Stimulated activated naive B cell treated with anti-CD40 and anti-IgM and Interleukin-4, amounts not matched to agents 10 μg/mL and 1 μg/mL and 100 μg/mL, for 72 hours (primary cell): ENCODE data around the gene CTNNA1.
A peak's percentile ranks its signal among the peaks of the same experiment; 100 is the strongest.
"Not testable (repeated sequence)": the region's sequence is repeated elsewhere in the genome, so short reads cannot be mapped to it uniquely, and the experiment has no call there.

ENCODE experiments used
- ATAC-seq, 2 donors: fragments of 150-1000 bp; cut with Tn5 transposase; replicated peaks; 2 replicates each; pipeline ENCODE4 v1.10.0; 2021; ENCODE audit warnings: moderate library complexity in 1 of 2
- DNase-seq: peaks from one replicate; pipeline ENCODE4 v3.0.0; 2021
- H3K27ac Mint-ChIP-seq: one replicate; pipeline ENCODE4 v1.8.0; 2022; ENCODE audit warnings: mild to moderate bottlenecking, mixed read lengths
- H3K27me3 Mint-ChIP-seq, 2 donors: one replicate each; pipeline ENCODE4 v1.8.0; 2022; ENCODE audit warnings: mixed read lengths in 2 of 2
- H3K36me3 Mint-ChIP-seq, 2 donors: one replicate each; pipeline ENCODE4 v1.8.0; 2022; ENCODE audit warnings: mixed read lengths in 2 of 2, mild to moderate bottlenecking in 1 of 2
- H3K4me1 Mint-ChIP-seq, 2 donors: one replicate each; pipeline ENCODE4 v1.8.0; 2022; ENCODE audit warnings: mixed read lengths in 2 of 2, mild to moderate bottlenecking in 1 of 2
- H3K4me3 Mint-ChIP-seq, 2 donors: one replicate each; pipeline ENCODE4 v1.8.0; 2022; ENCODE audit warnings: mild to moderate bottlenecking in 2 of 2, mixed read lengths in 2 of 2, moderate library complexity in 1 of 2
- H3K9me3 Mint-ChIP-seq, 2 donors: one replicate each; pipeline ENCODE4 v1.8.0; 2022; ENCODE audit warnings: mixed read lengths in 2 of 2, mild to moderate bottlenecking in 1 of 2

Gene CTNNA1

DNA sequence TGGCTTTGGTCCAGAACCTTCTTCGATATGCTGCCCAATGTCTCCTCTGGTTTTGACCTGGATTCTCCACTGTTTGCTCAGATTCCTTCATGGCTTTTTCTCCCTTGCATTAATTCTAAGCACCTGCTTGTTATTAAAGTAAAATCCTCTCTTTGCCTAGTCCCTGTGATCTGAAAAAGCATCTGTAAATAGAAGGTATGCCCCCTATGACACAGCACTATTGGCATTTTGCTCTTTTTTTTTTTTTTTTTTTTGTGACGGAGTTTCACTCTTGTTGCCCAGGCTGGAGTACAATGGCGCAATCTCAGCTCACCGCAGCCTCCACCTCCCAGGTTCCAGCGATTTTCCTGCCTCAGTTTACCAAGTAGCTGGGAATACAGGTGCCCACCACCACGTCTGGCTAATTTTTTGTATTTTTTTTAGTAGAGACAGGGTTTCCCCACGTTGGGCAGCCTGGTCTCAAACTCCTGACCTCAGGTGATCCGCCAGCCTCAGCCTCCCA lies 37.2 kb upstream of the CTNNA1 start:
- H3K4me1 Mint-ChIP-seq, DNase-seq, H3K27ac Mint-ChIP-seq, H3K9me3 Mint-ChIP-seq, H3K36me3 Mint-ChIP-seq, H3K4me3 Mint-ChIP-seq, ATAC-seq: not testable (repeated sequence)
- peaks cover 10 to 23% of the 10 kb centered on the region in 2 donors for H3K27me3 Mint-ChIP-seq

DNA sequence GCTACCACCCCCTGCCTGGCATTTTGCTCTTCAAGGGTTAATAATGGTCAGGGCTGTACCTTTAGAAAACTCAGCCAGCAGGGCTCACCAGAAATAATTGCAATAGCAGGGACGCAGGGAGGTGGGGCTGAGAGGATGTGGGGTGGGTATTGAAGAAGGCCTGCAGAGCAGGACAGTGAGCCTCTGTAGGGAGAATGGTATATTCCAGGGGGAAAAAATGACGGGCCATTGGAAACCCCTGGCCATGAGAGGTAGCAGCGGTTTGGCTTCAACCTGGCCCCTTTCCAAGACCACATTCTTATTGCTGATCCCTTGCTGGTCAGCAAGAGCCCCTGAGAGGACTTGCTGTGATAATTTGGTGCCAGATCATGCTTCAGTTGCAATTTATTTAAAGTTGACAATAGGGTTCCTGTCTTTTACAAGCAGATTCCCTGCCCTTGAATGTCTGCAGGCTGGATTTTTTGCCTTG lies 36.7 kb upstream of the CTNNA1 start:
- peaks cover 10 to 26% of the 10 kb centered on the region in 2 donors for H3K27me3 Mint-ChIP-seq
- peaks cover 0 to 7% of the 10 kb centered on the region in 2 donors for H3K4me1 Mint-ChIP-seq
- no peaks in the 10 kb centered on the region for H3K9me3 Mint-ChIP-seq
- DNase-seq = no peak
- H3K27ac Mint-ChIP-seq = no peak overlapping the region
- H3K36me3 Mint-ChIP-seq = no peaks in the 10 kb centered on the region
- no peak for ATAC-seq
- H3K4me3 Mint-ChIP-seq = no peak overlapping the region

DNA sequence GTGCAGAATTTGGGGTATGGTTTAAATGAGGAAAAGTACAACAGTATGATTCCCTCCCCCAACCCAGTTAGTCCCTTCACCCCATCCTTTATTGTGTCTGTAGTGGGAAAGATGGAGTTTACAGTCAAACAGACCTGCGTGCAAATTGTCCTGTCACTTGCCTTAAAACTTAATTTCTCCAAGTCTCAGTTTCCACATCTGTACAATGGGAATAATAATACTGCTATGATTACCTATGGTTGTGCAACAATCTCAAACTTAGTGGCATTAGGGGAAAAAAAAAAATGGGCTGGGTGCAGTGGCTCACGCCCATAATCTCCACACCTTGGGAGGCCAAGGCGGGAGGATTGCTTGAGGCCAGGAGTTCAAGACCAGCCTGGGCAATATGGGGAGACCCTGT lies 35.8 kb upstream of the CTNNA1 start:
- no peak overlapping the region for H3K27ac Mint-ChIP-seq
- no peak overlapping the region for H3K4me3 Mint-ChIP-seq
- H3K9me3 Mint-ChIP-seq = no peaks in the 10 kb centered on the region
- H3K4me1 Mint-ChIP-seq = peaks cover 0 to 7% of the 10 kb centered on the region in 2 donors
- ATAC-seq (no peak), DNase-seq (no peak)
- no peaks in the 10 kb centered on the region for H3K36me3 Mint-ChIP-seq
- H3K27me3 Mint-ChIP-seq = peaks cover 12 to 26% of the 10 kb centered on the region in 2 donors

DNA sequence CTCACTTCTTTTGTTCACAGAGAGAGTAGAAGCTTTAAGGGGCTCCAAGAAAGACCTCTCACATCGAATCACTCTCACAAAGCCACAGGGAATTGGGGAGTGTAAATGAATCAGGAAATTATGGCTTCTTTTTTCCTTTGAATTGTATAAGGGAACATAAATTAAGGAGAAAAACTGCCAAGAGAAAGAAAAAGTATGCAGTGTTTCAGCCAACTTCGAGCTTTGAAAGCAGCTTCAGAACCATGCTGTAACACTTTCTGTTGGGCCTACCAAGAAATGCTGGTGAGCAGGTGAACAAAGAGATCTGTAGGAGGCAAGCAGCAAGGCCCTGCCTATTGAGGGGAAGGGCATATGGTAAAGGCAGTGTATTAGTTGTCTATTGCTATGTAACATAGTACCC lies 33.4 kb upstream of the CTNNA1 start:
- Mint-ChIP-seq H3K36me3 (no peaks in the 10 kb centered on the region), H3K27ac (no peak overlapping the region), H3K4me3 (no peak overlapping the region), H3K27me3 (peaks cover 18 to 27% of the 10 kb centered on the region in 2 donors), H3K4me1 (peaks cover 0 to 2% of the 10 kb centered on the region in 2 donors), H3K9me3 (no peaks in the 10 kb centered on the region)
- ATAC-seq (no peak), DNase-seq (no peak)

DNA sequence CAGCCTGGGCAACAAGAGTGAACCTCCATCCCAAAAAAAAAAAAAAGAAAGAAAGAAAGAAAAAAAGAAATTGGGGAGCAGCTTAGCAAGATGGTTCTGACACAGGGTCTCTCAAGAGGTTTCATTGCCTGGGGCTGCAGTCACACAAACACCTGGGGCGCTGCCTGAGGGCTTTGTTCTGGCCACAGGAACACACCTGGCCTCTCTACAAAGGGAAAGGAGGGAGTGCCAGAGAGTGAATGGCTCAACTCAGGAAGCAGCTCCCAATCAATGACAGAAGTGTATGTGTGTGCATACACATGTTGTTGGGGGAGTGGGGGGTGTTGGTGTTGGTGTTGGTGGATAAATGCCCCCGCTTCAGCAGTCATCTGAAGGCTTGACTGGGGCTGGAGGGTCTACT lies 32.4 kb upstream of the CTNNA1 start:
- no peak overlapping the region for H3K27ac Mint-ChIP-seq
- no peaks in the 10 kb centered on the region for H3K9me3 Mint-ChIP-seq
- DNase-seq (no peak), ATAC-seq (no peak)
- H3K27me3 Mint-ChIP-seq = peaks cover 13 to 32% of the 10 kb centered on the region in 2 donors
- H3K36me3 Mint-ChIP-seq = no peaks in the 10 kb centered on the region
- H3K4me3 Mint-ChIP-seq = no peak overlapping the region
- peaks cover 3 to 6% of the 10 kb centered on the region in 2 donors for H3K4me1 Mint-ChIP-seq

DNA sequence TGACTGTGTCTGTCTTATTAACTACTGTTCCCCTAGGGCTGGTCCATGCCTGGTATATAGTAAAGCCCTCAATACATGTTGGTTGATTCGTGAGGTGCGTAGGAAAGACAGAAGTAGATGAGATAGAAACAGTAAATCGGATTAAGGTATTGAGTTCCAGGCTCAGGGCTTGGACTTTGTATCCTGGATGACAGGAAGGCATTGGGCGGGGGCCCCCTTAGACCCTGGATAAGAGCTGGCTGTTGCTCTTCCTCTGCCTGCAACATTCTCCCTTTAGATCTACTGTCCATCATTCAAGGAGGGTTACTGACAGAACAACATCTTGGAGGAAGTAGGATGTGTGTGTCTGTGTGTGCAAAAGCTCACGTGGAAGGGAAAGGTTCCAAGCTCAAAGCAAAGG lies 31.2 kb upstream of the CTNNA1 start:
- no peak for ATAC-seq
- no peak for DNase-seq
- Mint-ChIP-seq H3K36me3 (no peaks in the 10 kb centered on the region), H3K27ac (no peak overlapping the region), H3K27me3 (peaks cover 13 to 33% of the 10 kb centered on the region in 2 donors), H3K9me3 (no peaks in the 10 kb centered on the region), H3K4me1 (peaks cover 8 to 18% of the 10 kb centered on the region in 2 donors), H3K4me3 (no peak overlapping the region)

DNA sequence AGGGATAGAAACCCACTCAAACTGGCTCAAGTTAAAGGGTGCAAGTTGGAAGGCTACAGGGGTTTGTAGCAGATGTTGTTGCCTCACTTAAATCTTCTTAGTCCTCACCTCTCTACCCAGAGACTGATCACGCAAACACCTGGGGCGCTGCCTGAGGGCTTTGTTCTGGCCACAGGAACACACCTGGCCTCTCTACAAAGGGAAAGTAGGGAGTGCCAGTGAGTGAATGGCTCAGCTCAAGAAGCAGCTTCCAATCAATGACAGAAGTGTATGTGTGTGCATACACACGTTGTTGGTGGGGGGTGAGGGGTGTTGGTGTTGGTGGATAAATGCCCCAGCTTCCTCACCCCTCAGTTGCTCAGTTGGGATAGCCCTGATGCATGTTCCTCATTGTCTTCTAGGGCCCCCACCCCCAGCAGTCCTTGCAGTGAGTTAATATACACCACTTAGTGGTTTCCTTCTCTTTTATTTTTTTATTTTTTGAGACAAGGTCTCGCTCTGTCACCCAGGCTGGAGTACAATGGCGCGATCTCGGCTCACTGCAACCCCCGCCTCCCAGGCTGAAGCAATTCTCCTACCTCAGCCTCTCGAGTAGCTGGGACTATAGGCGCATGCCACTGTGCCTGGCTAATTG lies 30.6 kb upstream of the CTNNA1 start:
- no peak overlapping the region for H3K4me3 Mint-ChIP-seq
- no peak for ATAC-seq
- DNase-seq = no peak
- no peak overlapping the region for H3K27ac Mint-ChIP-seq
- H3K4me1 Mint-ChIP-seq = peaks cover 12 to 24% of the 10 kb centered on the region in 2 donors
- H3K36me3 Mint-ChIP-seq = no peaks in the 10 kb centered on the region
- H3K9me3 Mint-ChIP-seq = no peaks in the 10 kb centered on the region
- H3K27me3 Mint-ChIP-seq = peaks cover 13 to 28% of the 10 kb centered on the region in 2 donors

DNA sequence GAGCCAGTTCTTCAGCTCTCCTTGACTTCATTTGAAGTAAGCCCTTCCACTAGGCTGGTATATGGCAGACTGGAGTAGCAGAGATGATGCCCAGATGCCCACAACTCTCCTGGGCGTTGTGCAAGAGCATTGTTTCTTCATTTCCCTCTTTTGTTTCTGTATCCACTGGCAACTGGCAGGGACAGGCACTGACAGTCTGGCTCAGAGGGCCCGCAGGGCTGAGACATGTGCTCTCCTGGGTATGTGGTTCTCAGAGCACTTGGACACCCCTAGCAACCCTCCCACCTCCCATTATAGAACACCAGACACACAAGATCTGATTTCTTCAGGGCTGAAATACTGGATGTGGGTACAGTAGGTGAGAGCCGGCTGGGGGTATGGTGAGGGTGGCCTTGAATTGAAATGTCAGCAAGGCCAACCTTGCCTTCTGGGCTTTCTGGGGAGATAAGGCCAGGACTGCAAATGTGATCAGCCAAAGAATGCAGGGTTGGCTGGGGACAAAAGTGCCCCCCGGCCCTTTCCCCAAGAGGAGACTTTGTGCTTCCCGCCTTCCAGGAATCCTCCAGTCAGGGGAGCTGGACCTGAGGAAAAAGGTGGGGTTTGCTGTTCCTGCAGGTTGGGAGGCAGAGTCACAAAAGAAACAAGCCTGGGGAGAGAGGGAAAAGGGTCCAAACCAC lies 28.6 kb upstream of the CTNNA1 start:
- ATAC-seq (no peak), DNase-seq (no peak)
- peaks cover 13 to 28% of the 10 kb centered on the region in 2 donors for H3K27me3 Mint-ChIP-seq
- H3K36me3 Mint-ChIP-seq = no peaks in the 10 kb centered on the region
- no peak overlapping the region for H3K27ac Mint-ChIP-seq
- peaks cover 12 to 26% of the 10 kb centered on the region in 2 donors for H3K4me1 Mint-ChIP-seq
- no peak overlapping the region for H3K4me3 Mint-ChIP-seq
- no peaks in the 10 kb centered on the region for H3K9me3 Mint-ChIP-seq

DNA sequence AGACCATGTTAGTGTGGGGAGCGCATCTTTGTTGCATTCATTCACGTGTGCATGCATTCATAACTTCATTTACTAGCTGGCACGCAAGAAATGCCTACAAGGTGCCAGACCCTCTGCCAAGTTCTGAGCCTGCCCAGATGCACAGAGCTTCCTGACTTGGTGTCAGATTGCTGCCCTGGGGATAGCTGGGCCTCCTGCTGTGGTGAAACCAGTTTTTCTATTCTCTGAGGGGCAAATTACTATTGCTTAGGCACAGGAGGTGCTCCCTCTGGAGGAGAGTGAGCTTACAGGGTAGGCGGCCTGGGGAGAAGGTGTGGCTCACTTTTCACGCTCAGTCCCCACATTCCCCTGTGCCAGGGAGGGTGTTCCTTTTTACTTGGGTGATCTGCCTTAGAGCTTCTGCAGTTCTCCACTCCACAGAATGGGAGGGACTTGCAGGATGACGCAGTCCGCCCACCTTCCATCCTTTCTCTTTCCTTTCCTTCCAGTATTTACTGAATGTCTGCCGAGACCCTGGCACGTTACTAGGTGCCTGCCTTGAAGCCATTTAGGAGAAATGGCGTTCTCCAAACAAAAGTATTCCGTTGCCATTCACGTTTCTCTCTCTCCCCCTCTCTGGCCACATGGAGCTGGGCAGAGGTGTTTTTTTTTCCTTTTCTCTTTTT lies 27.9 kb upstream of the CTNNA1 start:
- peak overlapping the region; percentile 68 for H3K27ac Mint-ChIP-seq
- no peak overlapping the region for H3K4me3 Mint-ChIP-seq
- ATAC-seq (peak; percentile 25), DNase-seq (no peak)
- H3K4me1 Mint-ChIP-seq = peaks cover 12 to 26% of the 10 kb centered on the region in 2 donors
- H3K27me3 Mint-ChIP-seq = peaks cover 13 to 28% of the 10 kb centered on the region in 2 donors
- H3K36me3 Mint-ChIP-seq = no peaks in the 10 kb centered on the region
- H3K9me3 Mint-ChIP-seq = no peaks in the 10 kb centered on the region

DNA sequence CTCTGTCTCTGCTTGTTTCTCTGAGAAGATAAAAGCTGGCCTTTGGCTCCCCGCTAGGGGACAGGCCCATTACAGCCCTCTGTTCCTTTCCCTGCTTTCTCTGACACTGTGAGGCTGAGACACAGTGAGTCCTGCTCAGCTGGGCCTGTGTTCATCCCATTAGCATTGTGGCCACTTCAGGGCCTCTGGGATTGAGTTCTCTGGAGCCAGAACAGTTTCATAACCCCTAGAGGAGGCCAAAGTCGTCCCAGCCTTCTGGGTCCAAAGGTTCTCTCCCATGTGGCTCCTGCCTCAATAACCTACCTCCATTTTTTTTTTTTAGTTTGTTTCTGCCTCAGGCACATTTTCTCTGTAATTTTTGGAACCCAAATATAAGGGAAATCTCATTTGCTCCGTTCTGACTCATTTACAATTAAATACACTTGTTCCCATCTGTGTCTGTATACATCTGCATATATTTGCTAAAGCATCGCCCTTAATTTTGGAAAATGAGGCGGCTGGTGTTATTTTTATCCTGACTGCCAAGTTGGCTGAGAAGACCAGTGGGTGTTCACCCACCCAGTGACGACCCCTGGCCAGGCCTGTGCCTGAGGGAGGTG lies 27.3 kb upstream of the CTNNA1 start:
- DNase-seq (no peak), ATAC-seq (no peak)
- Mint-ChIP-seq H3K27me3 (peaks cover 16 to 24% of the 10 kb centered on the region in 2 donors), H3K9me3 (no peaks in the 10 kb centered on the region), H3K4me1 (peaks cover 12 to 26% of the 10 kb centered on the region in 2 donors), H3K27ac (peak overlapping the region; percentile 68), H3K36me3 (no peaks in the 10 kb centered on the region), H3K4me3 (no peak overlapping the region)

DNA sequence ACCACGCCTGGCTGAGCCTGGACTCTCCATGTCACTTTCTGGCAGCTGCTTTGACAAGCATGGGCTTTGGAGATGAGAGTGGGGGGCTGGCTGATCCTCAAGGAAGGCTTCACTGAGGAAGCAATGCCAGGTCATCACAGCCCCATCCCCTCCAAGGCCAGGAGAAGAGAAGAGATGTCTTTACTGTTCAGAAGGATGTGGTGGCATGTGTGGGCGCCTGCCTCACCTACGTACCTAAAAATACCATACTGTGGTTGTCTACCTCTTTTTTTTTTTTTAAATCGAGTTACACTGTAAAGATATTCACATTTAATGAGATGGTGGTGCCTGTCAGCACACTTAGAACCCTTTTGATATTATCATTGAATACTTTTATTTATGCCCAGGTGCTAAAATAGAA lies 26.4 kb upstream of the CTNNA1 start:
- Mint-ChIP-seq H3K27ac (no peak overlapping the region), H3K36me3 (no peaks in the 10 kb centered on the region), H3K9me3 (no peaks in the 10 kb centered on the region), H3K4me1 (peaks cover 12 to 26% of the 10 kb centered on the region in 2 donors), H3K4me3 (peak overlapping the region in 1 of 2 donors; percentile 18), H3K27me3 (peaks cover 14 to 20% of the 10 kb centered on the region in 2 donors)
- DNase-seq = no peak
- ATAC-seq = peak; percentile 42 to 58

DNA sequence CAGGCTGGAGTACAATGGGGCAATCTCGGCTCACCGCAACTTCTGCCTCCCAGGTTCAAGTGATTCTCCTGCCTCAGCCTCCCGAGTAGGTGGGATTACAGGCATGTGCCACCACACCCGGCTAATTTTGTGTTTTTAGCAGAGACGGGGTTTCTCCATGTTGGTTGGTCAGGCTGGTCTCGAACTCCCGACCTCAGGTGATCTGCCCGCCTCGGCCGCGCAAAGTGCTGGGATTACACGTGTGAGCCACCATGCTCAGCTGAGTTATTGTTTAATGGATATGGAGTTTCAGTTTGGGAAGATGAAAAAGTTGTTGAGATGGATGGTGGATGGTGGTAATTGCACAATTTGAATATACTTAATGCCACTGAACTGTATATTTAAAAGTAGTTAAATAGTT lies 22.7 kb upstream of the CTNNA1 start:
- not testable (repeated sequence) for H3K27me3 Mint-ChIP-seq, DNase-seq, H3K36me3 Mint-ChIP-seq

DNA sequence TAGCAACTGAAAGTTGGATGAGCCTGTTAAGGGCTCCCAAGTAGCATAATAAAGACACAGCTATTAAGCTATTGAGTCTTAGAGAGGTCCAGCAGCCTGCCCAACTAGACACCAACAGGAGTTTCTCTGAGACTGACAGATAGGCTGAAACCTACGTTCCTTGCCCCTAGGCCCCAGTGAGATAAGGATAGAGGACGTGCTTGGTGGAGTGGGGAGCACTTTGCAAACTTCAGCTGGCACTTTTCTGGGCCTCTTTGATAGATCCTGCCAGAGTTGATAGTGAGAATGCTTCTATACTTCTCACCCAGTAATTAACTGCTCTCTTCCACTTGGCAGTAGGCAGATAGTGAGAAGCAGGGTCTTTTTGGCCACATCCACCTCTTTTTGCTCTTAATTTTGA lies 20.8 kb upstream of the CTNNA1 start:
- peaks cover 12 to 26% of the 10 kb centered on the region in 2 donors for H3K4me1 Mint-ChIP-seq
- no peak overlapping the region for H3K27ac Mint-ChIP-seq
- peaks cover 0 to 4% of the 10 kb centered on the region in 2 donors for H3K36me3 Mint-ChIP-seq
- no peak overlapping the region for H3K4me3 Mint-ChIP-seq
- DNase-seq (no peak), ATAC-seq (no peak)
- H3K9me3 Mint-ChIP-seq = peaks cover 3 to 4% of the 10 kb centered on the region in 2 donors
- H3K27me3 Mint-ChIP-seq = peaks cover 7 to 8% of the 10 kb centered on the region in 2 donors

More for the DNA sequence above, 22.7 kb upstream of the CTNNA1 start:
- peaks cover 21 to 41% of the 10 kb centered on the region in 2 donors for H3K4me1 Mint-ChIP-seq
- not testable (repeated sequence) for ATAC-seq, H3K4me3 Mint-ChIP-seq, H3K9me3 Mint-ChIP-seq, H3K27ac Mint-ChIP-seq

DNA sequence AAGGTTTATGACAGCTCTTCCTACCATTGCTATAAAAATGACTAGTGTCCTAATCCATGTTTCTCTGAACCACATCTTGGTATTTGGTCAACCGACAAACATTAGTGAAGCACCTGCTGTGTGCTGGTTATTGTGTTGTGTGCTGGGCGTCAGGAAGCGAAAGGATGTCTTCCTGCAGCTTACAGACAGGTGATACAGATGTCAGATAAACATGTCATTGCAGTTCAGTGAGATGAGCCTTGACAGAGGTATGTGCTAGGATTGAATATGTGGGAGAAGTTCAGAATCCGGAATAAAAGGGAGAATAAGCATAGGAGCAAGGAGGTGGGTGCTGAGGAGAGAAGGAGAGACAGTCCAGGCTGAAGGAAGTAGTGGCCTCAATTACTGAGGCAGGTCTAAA lies 20.3 kb upstream of the CTNNA1 start:
- H3K36me3 Mint-ChIP-seq = peaks cover 0 to 4% of the 10 kb centered on the region in 2 donors
- peaks cover 7 to 8% of the 10 kb centered on the region in 2 donors for H3K27me3 Mint-ChIP-seq
- H3K4me3 Mint-ChIP-seq = peak overlapping the region in 1 of 2 donors; percentile 18
- no peak overlapping the region for H3K27ac Mint-ChIP-seq
- DNase-seq = no peak
- peaks cover 11 to 22% of the 10 kb centered on the region in 2 donors for H3K4me1 Mint-ChIP-seq
- no peak for ATAC-seq
- peaks cover 3 to 4% of the 10 kb centered on the region in 2 donors for H3K9me3 Mint-ChIP-seq
